HepG2 (cell line): Measurements from ENCODE around the gene SEMA6B. TPM values are rescaled to one million over a fixed set of nuclear protein-coding genes. Genes with fewer than 3 reads are reported as not detected.
A peak's percentile ranks its signal among the peaks of the same experiment; 100 is the strongest.

Experiments
- ATF2 ChIP-seq: sonication (generic); formaldehyde crosslinking; IDR thresholded peaks from 2 replicates; pipeline ENCODE4 v1.4.0; 2020; ENCODE audit warnings: missing genetic modification reagents
- CBX2 ChIP-seq, 2 experiments: fragments of 200-600 bp in 1 of 2; sonication (generic); formaldehyde crosslinking in 1 of 2; IDR thresholded peaks; 2 replicates each; pipeline versions ENCODE4 v1.7.0 to v1.8.1; 2018 to 2022; ENCODE audit warnings: low read depth in 2 of 2, low read length in 1 of 2, mild to moderate bottlenecking in 1 of 2, missing genetic modification reagents in 1 of 2
- EP300 ChIP-seq, 3 experiments: sonication (generic) in 1 of 3; formaldehyde crosslinking in 1 of 3; IDR thresholded peaks; 2 replicates each; pipeline versions ENCODE4 v1.5.1 to v1.6.1; 2011 to 2020; ENCODE audit warnings: low read depth in 2 of 3, low read length in 2 of 3, borderline replicate concordance in 1 of 3, improper control_type of control experiment in 1 of 3, mild to moderate bottlenecking in 1 of 3, missing genetic modification reagents in 1 of 3, moderate library complexity in 1 of 3
- MXD4 ChIP-seq: IDR thresholded peaks from 2 replicates; pipeline ENCODE4 v1.6.1; 2016; ENCODE audit warnings: mild to moderate bottlenecking, missing biosample characterization, missing genetic modification reagents
- NONO ChIP-seq, 2 experiments: fragments of 450-650 bp in 1 of 2; sonication (generic) in 1 of 2; formaldehyde crosslinking in 1 of 2; IDR thresholded peaks in 1 of 2; conservative IDR thresholded peaks in 1 of 2; 2 replicates each; pipeline versions ENCODE4 v1.6.1 to v1.8.0; 2017 to 2022; ENCODE audit warnings: mild to moderate bottlenecking in 1 of 2, missing genetic modification reagents in 1 of 2, moderate library complexity in 1 of 2
- NR2F6 ChIP-seq, 2 experiments: IDR thresholded peaks; 2 replicates each; pipeline ENCODE4 v1.6.1; 2016; ENCODE audit warnings: antibody characterized with exemption in 1 of 2, mild to moderate bottlenecking in 1 of 2
- PHF8 ChIP-seq: sonication (generic); formaldehyde crosslinking; IDR thresholded peaks from 2 replicates; pipeline ENCODE4 v1.5.0; 2020; ENCODE audit warnings: missing genetic modification reagents
- POLR2G ChIP-seq: fragments of 200-400 bp; formaldehyde crosslinking; IDR thresholded peaks from 2 replicates; pipeline ENCODE4 v1.6.1; 2018; ENCODE audit warnings: mild to moderate bottlenecking, low read depth, low read length, moderate library complexity
- SALL2 ChIP-seq: sonication (generic); formaldehyde crosslinking; IDR thresholded peaks from 2 replicates; pipeline ENCODE4 v1.8.1; 2023; ENCODE audit warnings: mild to moderate bottlenecking, missing genetic modification reagents, inconsistent platforms
- SP5 ChIP-seq: IDR thresholded peaks from 2 replicates; pipeline ENCODE4 v1.6.1; 2016; ENCODE audit warnings: low read depth, borderline replicate concordance
- SPEN ChIP-seq: sonication (generic); formaldehyde crosslinking; IDR thresholded peaks from 2 replicates; pipeline ENCODE4 v1.5.1; 2020; ENCODE audit warnings: low read depth, mild to moderate bottlenecking, missing genetic modification reagents
- ZBTB3 ChIP-seq: sonication (generic); formaldehyde crosslinking; IDR thresholded peaks from 2 replicates; pipeline ENCODE4 v1.4.0; 2020; ENCODE audit warnings: low read depth, mild to moderate bottlenecking, moderate library complexity, missing genetic modification reagents, borderline replicate concordance
- ZBTB7B ChIP-seq: sonication (generic); formaldehyde crosslinking; IDR thresholded peaks from 2 replicates; pipeline ENCODE4 v1.4.0; 2020; ENCODE audit warnings: missing genetic modification reagents
- ZFX ChIP-seq: sonication (generic); formaldehyde crosslinking; IDR thresholded peaks from 2 replicates; pipeline ENCODE4 v1.4.0; 2020; ENCODE audit warnings: mild to moderate bottlenecking, low read depth, missing genetic modification reagents, moderate library complexity
- ZNF232 ChIP-seq: sonication (generic); formaldehyde crosslinking; IDR thresholded peaks from 2 replicates; pipeline ENCODE4 v1.4.0; 2020; ENCODE audit warnings: missing genetic modification reagents, borderline replicate concordance
- ZNF331 ChIP-seq: sonication (generic); formaldehyde crosslinking; IDR thresholded peaks from 2 replicates; pipeline ENCODE4 v1.4.0; 2020; ENCODE audit warnings: missing genetic modification reagents
- ZNF431 ChIP-seq: sonication (generic); formaldehyde crosslinking; IDR thresholded peaks from 2 replicates; pipeline ENCODE4 v1.9.0; 2022; ENCODE audit warnings: missing genetic modification reagents, low read depth, mild to moderate bottlenecking, borderline replicate concordance
- ZNF512 ChIP-seq: sonication (generic); formaldehyde crosslinking; IDR thresholded peaks from 2 replicates; pipeline ENCODE4 v1.4.0; 2020; ENCODE audit warnings: mild to moderate bottlenecking, missing genetic modification reagents
- ZNF644 ChIP-seq: IDR thresholded peaks from 2 replicates; pipeline ENCODE4 v1.6.1; 2016; ENCODE audit warnings: low read depth
- ZNF773 ChIP-seq: sonication (generic); formaldehyde crosslinking; IDR thresholded peaks from 2 replicates; pipeline ENCODE4 v1.4.0; 2020; ENCODE audit warnings: missing genetic modification reagents, borderline replicate concordance
- polyA plus RNA-seq, 8 experiments: library from polyadenylated mRNA; depleted of rRNA in 3 of 8; stranded (reverse) in 7 of 8; unstranded in 1 of 8; fragments of >200 nt; fragmentation: Illumina TruSeq in 4 of 8; extraction: Trizol in 4 of 8; gene quantifications; 2 replicates each; pipeline versions ENCODE4 v1.2.1 to v1.2.3, GENCODE V29; 2011 to 2016; ENCODE audit warnings: low read depth in 4 of 8, missing spikeins in 1 of 8, mixed read lengths in 1 of 8; ENCODE audit not compliant: insufficient read depth in 1 of 8
- total RNA-seq, 5 experiments: library from RNA; depleted of rRNA; stranded (reverse); fragments of >200 nt; fragmentation: Illumina TruSeq; extraction: Trizol; gene quantifications; 2 replicates each; pipeline ENCODE4 v1.2.3, GENCODE V29; 2016; ENCODE audit warnings: low read depth in 1 of 5
- TF ChIP-seq, protein P1 (sequence below): conservative IDR thresholded peaks from 2 replicates; pipeline ENCODE4 v1.6.1; 2018; ENCODE audit warnings: missing genetic modification reagents
- TF ChIP-seq, protein P2 (sequence below): sonication (generic); formaldehyde crosslinking; IDR thresholded peaks from 2 replicates; pipeline ENCODE4 v1.5.1; 2020; ENCODE audit warnings: missing genetic modification reagents, mild to moderate bottlenecking, borderline replicate concordance

SEMA6B gene
- total and polyA plus RNA-seq, 2 of the 13 experiments (the other 11 are each of a cell fraction or from before 2014, with no cell fraction given): 45.5 to 67.1 TPM

DNA sequence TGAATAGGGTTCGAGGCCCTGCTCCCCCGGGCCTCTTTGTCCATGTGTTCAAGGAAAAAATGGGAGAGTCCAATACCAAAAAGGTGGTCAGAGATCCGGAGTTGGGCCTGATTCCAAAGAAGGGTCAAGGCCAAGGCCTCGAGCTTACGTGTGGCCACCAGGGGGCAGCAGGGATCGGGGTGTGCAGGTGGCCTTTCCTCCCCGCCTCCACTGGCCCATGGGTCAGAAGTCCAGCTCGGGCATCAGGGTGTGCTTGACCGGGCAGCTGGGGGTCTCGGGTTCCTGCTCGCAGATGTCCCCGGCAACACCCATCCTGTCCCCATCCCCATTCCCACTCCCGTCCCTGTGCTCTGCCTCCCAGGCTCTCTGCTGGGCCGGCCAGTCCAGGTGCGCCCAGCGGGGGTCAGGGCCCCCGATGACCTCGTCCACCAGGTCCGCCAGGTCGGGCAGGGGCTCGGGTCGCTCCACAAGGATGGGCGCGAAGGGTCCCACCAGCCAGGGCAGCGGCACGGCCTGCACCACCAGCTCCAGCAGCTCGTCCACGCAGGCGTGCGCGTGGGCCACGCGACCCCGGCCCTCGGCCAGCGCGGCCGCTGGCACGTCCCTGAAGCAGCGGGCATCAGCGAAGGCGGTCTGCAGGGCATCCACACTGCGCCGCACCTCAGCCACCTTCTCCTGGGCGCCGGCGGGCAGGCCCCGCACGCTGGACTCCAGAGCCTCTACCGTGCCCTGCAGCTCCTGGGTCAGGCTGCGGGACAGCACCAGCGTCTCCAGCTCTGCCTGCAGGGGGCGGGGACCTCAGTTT lies 36.0 kb downstream of the SEMA6B start (continued):
- TF ChIP-seq ATF2 (CRISPR knock-in tag) (peak; percentile 34; the same call in 1 of the 2 replicates), SPEN (CRISPR knock-in tag) (peak; percentile 70; the same call in 1 of the 2 replicates), EP300 (IDR thresholded peaks at IDR 0.05; ENCODE audit: low read depth in 2 of 2, low read length in 2 of 2) (peak in 1 of 2 experiments; percentile 47; a peak in 2 of 4 replicates), EP300 (CRISPR knock-in tag; IDR thresholded peaks at IDR 0.05; ENCODE audit: borderline replicate concordance) (no peak), SP5 (CRISPR knock-in tag) (peak; percentile 75; the same call in 1 of the 2 replicates), PHF8 (peak; percentile 44; the same call in 1 of the 2 replicates), POLR2G (no peak), ZNF431 (no peak), ZBTB7B (peak; percentile 87), ZNF331 (CRISPR knock-in tag) (peak; percentile 70), ZNF773 (CRISPR knock-in tag) (no peak), ZNF232 (CRISPR knock-in tag) (0 out of 2 replicates have a peak, but pooled peaks have one; percentile 67), ZFX (CRISPR knock-in tag) (peak; percentile 57; the same call in 1 of the 2 replicates), ZNF512 (no peak), ZNF644 (CRISPR knock-in tag) (0 out of 2 replicates have a peak, but pooled peaks have one; percentile 48), MXD4 (CRISPR knock-in tag) (0 out of 2 replicates have a peak, but pooled peaks have one; percentile 51), NR2F6 (IDR thresholded peaks at IDR 0.05) (peak; percentile 99), NR2F6 (CRISPR knock-in tag; IDR thresholded peaks at IDR 0.05) (peak; percentile 100), ZBTB3 (CRISPR knock-in tag) (no peak), CBX2 (IDR thresholded peaks at IDR 0.05; ENCODE audit: low read depth, low read length) (no peak), CBX2 (CRISPR knock-in tag; IDR thresholded peaks at IDR 0.05; ENCODE audit: low read depth) (no peak), SALL2 (CRISPR knock-in tag) (peak; percentile 58; the same call in 1 of the 2 replicates), NONO (IDR thresholded peaks at IDR 0.05) (no peak), NONO (CRISPR knock-in tag; conservative IDR thresholded peaks at IDR 0.05) (peak; percentile 61; the same call in 1 of the 2 replicates)
- TF ChIP-seq, protein P1, sequence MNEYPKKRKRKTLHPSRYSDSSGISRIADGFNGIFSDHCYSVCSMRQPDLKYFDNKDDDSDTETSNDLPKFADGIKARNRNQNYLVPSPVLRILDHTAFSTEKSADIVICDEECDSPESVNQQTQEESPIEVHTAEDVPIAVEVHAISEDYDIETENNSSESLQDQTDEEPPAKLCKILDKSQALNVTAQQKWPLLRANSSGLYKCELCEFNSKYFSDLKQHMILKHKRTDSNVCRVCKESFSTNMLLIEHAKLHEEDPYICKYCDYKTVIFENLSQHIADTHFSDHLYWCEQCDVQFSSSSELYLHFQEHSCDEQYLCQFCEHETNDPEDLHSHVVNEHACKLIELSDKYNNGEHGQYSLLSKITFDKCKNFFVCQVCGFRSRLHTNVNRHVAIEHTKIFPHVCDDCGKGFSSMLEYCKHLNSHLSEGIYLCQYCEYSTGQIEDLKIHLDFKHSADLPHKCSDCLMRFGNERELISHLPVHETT: no peak
- TF ChIP-seq, protein P2, sequence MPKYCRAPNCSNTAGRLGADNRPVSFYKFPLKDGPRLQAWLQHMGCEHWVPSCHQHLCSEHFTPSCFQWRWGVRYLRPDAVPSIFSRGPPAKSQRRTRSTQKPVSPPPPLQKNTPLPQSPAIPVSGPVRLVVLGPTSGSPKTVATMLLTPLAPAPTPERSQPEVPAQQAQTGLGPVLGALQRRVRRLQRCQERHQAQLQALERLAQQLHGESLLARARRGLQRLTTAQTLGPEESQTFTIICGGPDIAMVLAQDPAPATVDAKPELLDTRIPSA (CRISPR knock-in tag): no peak
